Fibroblast of the aortic adventitia (primary cell): Measurements from ENCODE around the gene DCAF12. TPM values are rescaled to one million over a fixed set of nuclear protein-coding genes. Genes with fewer than 3 reads are reported as not detected.
A peak's percentile ranks its signal among the peaks of the same experiment; 100 is the strongest.

Experiments used
- DNase-seq: peaks from one replicate; pipeline ENCODE4 v3.0.0-alpha.2; 2010; ENCODE audit warnings: low read depth
- H3K4me3 ChIP-seq: 2 replicates; pipeline ENCODE4 v1.5.1; 2011; ENCODE audit warnings: low read depth, mild to moderate bottlenecking, control low read depth, low read length, moderate library complexity
- CTCF ChIP-seq: IDR thresholded peaks from 2 replicates; pipeline ENCODE4 v1.5.1; 2011; ENCODE audit warnings: mild to moderate bottlenecking, low read length, control low read depth, inconsistent platforms; ENCODE audit not compliant: insufficient read depth
- total RNA-seq: library from RNA; depleted of rRNA; stranded (reverse); fragments of >200 nt; gene quantifications from 2 replicates; pipeline ENCODE4 v1.2.3, GENCODE V29; 2012; ENCODE audit warnings: low replicate concordance

Gene DCAF12
- total RNA-seq, 1 donor: 25.9 TPM

GRCh38 chr9:34072410-34072809, 54.1 kb downstream of the DCAF12 start:
- no peak for TF ChIP-seq CTCF
- no peak for DNase-seq

GRCh38 chr9:34070606-34071324, 55.7 kb downstream of the DCAF12 start:
- no peak for TF ChIP-seq CTCF
- no peak overlapping the region for H3K4me3 ChIP-seq
- DNase-seq: peak; percentile 28

More at GRCh38 chr9:34072410-34072809, 54.1 kb downstream of the DCAF12 start:
- no peak overlapping the region for H3K4me3 ChIP-seq

- H3K4me3 ChIP-seq: no peak overlapping the region
- DNase-seq: no peak
- TF ChIP-seq CTCF: no peak
Observed at GRCh38 chr9:34069831-34070230, 56.7 kb downstream of the DCAF12 start.

DNA sequence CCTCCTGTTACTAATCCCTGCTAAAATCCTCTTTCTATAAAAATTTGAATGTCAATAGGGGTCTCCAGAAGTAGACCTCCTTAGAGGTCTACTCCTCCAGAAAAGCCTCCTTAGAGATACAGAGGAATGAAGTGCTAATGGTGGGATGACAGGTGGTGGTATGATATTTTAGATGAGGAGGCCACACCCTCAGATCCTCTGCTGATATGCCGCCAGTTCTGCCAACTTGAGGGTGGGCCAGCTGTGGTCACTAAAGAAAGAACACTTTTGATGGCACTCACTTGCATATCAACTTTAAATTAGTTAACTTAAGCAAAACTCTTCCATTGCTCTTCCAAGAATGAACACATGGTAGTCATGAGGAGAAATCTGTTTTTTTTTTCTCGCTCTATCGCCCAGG, 61.0 kb downstream of the DCAF12 start:
- TF ChIP-seq CTCF: no peak
- H3K4me3 ChIP-seq: no peak overlapping the region
- no peak for DNase-seq

DNA sequence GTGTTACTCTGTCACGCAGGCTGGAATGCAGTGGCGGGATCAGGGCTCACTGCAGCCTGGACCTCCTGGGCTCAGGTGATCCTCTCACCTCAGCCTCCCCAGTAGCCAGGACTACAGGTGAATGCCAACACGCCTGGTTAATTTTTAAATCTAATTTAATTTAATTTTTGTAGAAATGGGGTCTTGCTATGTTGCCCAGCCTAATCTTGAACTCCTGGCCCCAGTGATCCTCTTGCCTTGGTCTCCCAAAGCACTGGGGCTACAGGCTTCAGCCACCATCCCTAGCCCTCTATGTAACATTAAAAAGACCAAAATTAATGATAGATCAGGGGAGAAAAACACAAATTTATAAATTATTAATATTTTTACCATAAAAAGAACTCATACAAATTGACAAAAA, 66.5 kb downstream of the DCAF12 start:
- H3K4me3 ChIP-seq: no peak overlapping the region
- no peak for DNase-seq
- TF ChIP-seq CTCF: no peak

- peak; percentile 50 for DNase-seq
- no peak overlapping the region for H3K4me3 ChIP-seq
- no peak for TF ChIP-seq CTCF
Observed at GRCh38 chr9:34059281-34059680, 67.2 kb downstream of the DCAF12 start.
